Coronary artery (tissue), 2 donors: ENCODE results near the gene TNS4.

ENCODE experiments used
- DNase-seq: peaks from one replicate; pipeline ENCODE4 v3.0.0-alpha.2; 2017; ENCODE audit warnings: low spot score
- H3K27ac ChIP-seq, 2 donors: fragments of 200-600 bp; sonication (generic); one replicate each; pipeline ENCODE4 v1.5.1; 2016 to 2019
- H3K4me3 ChIP-seq: fragments of 200-600 bp; sonication (generic); 2 replicates; pipeline ENCODE4 v1.5.1; 2016; ENCODE audit warnings: mild to moderate bottlenecking, moderate library complexity
- CTCF ChIP-seq: fragments of 200-600 bp; sonication (generic); IDR thresholded peaks from one replicate; pipeline ENCODE4 v1.5.1; 2019; ENCODE audit warnings: antibody characterized with exemption

The TNS4 gene

GRCh38 chr17:40452921-40453378, 48.5 kb downstream of the TNS4 start:
- no peak for TF ChIP-seq CTCF
- H3K4me3 ChIP-seq = peak overlapping the region; percentile 22
- peak overlapping the region; percentile 77 to 86 for H3K27ac ChIP-seq
- DNase-seq = no peak

DNA sequence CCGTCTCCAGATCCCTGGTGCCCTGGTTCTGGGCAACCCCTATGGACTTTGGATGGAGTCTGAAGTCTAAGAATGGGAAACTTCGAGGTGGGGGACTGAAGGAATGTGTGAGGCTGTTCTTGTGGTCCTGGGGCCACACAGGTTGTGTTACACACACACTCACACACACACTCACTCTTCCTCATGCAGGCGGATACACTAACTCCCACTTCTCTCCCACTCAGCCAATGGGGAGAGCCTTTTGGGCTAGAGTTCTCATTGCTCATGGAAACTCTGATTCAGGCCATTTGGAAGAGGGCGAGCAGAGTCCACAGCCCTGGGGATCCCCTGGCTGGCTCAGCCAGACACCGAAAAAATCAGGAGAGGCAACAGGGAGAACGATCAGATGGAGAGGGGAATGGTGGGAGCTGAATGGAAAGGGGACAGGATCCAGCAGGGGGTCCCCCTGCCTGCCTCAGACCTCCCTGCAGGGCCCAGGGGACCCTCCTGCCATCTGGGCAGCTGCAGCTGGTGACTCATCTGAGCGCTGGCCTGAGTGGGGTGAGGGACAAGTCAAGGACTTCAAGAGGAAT, 49.1 kb downstream of the TNS4 start:
- no peak for DNase-seq
- no peak for TF ChIP-seq CTCF
- H3K27ac ChIP-seq = peak overlapping the region; percentile 77 to 86
- H3K4me3 ChIP-seq = peak overlapping the region; percentile 22

DNA sequence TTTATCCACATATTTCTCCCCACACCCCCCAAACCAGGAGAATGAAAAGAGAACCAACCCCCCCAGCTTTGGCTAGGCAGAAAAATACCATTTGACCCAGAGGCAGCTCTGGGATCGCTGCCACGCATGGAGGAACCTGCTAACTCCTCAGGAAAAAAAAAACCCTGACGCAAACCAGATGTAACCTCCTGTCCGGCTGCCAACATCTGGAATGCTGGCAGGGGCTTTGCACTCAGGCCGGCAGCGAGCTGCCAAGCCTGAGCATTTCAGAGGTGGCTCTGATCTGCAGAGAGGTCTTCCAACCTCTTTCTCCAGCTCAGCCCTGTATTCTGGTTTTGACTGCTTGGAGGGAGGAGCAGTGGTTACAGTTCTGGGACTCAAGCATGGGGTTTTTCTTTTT, 50.0 kb downstream of the TNS4 start:
- peak; percentile 91 for DNase-seq
- Histone ChIP-seq H3K4me3 (no peak overlapping the region), H3K27ac (peak overlapping the region; percentile 77 to 86)
- TF ChIP-seq CTCF = no peak

DNA sequence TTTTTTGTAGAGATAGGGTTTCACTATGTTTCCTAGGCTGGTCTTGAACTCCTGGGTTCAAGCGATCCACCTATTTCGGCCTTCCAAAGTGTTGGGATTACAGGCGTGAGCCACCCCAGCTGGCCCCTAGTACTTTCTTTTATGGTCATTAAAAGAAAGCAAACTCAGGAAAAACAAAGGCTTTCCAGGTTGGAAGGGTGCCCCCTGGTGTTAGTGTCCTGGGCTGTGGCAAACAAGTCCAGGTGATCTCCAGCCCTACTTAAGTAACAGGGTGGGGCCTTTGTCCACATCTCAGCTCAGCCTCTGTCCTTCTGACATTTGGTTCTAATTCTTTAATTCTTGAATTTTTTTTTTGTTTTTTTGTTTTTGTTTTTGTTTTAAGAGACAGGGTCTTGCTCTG, 51.2 kb downstream of the TNS4 start:
- Histone ChIP-seq H3K4me3 (no peak overlapping the region), H3K27ac (peak overlapping the region; percentile 54 to 77)
- no peak for TF ChIP-seq CTCF
- DNase-seq = no peak

- no peak for TF ChIP-seq CTCF
These were observed 52.7 kb downstream of the TNS4 start for GRCh38 chr17:40448639-40449261.

GRCh38 chr17:40448213-40448638, 53.2 kb downstream of the TNS4 start:
- Histone ChIP-seq H3K4me3 (peak overlapping the region; percentile 64), H3K27ac (peak overlapping the region; percentile 63 to 83)
- no peak for DNase-seq
- no peak for TF ChIP-seq CTCF

More at GRCh38 chr17:40448639-40449261, 52.7 kb downstream of the TNS4 start:
- H3K27ac ChIP-seq = peak overlapping the region; percentile 63 to 83
- no peak for DNase-seq
- peak overlapping the region; percentile 64 for H3K4me3 ChIP-seq

- DNase-seq = no peak
- no peak for TF ChIP-seq CTCF
- Histone ChIP-seq H3K27ac (peak overlapping the region; percentile 63 to 83), H3K4me3 (peak overlapping the region; percentile 64)
These were observed 53.6 kb downstream of the TNS4 start for GRCh38 chr17:40447806-40448205.
